Astrocyte (in vitro differentiated cells and primary cell): Measurements from ENCODE around the gene ARIH1.
"Not testable (repeated sequence)": the region's sequence is repeated elsewhere in the genome, so short reads cannot be mapped to it uniquely, and the experiment has no call there.

ENCODE experiments used
- EZH2 ChIP-seq: IDR thresholded peaks from 2 replicates; pipeline ENCODE4 v1.6.1; 2012; ENCODE audit warnings: mild to moderate bottlenecking, low read length, inconsistent platforms; ENCODE audit not compliant: insufficient read depth
- TF ChIP-seq, protein P1 (sequence below): IDR thresholded peaks from 2 replicates; pipeline ENCODE4 v1.5.1; 2011; ENCODE audit warnings: low read depth, mild to moderate bottlenecking, inconsistent platforms, low read length, moderate library complexity; ENCODE audit not compliant: insufficient read depth

DNA sequence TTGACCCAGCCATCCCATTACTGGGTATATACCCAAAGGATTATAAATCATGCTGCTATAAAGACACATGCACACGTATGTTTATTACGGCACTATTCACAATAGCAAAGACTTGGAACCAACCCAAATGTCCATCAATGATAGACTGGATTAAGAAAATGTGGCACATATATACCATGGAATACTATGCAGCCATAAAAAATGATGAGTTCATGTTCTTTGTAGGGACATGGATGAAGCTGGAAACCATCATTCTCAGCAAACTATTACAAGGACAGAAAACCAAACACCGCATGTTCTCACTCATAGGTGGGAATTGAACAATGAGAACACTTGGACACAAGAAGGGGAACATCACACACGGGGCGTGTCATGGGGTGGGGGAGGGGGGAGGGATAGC, 31.3 kb upstream of the ARIH1 start:
- TF ChIP-seq, protein P1, sequence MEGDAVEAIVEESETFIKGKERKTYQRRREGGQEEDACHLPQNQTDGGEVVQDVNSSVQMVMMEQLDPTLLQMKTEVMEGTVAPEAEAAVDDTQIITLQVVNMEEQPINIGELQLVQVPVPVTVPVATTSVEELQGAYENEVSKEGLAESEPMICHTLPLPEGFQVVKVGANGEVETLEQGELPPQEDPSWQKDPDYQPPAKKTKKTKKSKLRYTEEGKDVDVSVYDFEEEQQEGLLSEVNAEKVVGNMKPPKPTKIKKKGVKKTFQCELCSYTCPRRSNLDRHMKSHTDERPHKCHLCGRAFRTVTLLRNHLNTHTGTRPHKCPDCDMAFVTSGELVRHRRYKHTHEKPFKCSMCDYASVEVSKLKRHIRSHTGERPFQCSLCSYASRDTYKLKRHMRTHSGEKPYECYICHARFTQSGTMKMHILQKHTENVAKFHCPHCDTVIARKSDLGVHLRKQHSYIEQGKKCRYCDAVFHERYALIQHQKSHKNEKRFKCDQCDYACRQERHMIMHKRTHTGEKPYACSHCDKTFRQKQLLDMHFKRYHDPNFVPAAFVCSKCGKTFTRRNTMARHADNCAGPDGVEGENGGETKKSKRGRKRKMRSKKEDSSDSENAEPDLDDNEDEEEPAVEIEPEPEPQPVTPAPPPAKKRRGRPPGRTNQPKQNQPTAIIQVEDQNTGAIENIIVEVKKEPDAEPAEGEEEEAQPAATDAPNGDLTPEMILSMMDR, result not testable (repeated sequence)
- not testable (repeated sequence) for TF ChIP-seq EZH2
